Choroid plexus epithelial cell (primary cell): Measurements from ENCODE around the gene GFPT1.

Source experiments
- DNase-seq: peaks from one replicate; pipeline ENCODE4 v3.0.0-alpha.2; 2010; ENCODE audit warnings: low read depth
- H3K4me3 ChIP-seq: 2 replicates; pipeline ENCODE4 v1.5.1; 2011; ENCODE audit warnings: low read depth, mild to moderate bottlenecking, control low read depth, low read length, moderate library complexity
- TF ChIP-seq, protein P1 (sequence below): conservative IDR thresholded peaks from 2 replicates; pipeline ENCODE4 v1.5.1; 2011; ENCODE audit warnings: low read depth, mild to moderate bottlenecking, control low read depth, inconsistent platforms, low read length, moderate library complexity

Gene GFPT1

GRCh38 chr2:69305712-69306392 lies 81.2 kb downstream of the GFPT1 start:
- peak overlapping the region; percentile 62 for H3K4me3 ChIP-seq
- DNase-seq, result peak; percentile 43

GRCh38 chr2:69305166-69305565 lies 81.9 kb downstream of the GFPT1 start:
- no peak for DNase-seq
- H3K4me3 ChIP-seq, result no peak overlapping the region
- TF ChIP-seq, protein P1, sequence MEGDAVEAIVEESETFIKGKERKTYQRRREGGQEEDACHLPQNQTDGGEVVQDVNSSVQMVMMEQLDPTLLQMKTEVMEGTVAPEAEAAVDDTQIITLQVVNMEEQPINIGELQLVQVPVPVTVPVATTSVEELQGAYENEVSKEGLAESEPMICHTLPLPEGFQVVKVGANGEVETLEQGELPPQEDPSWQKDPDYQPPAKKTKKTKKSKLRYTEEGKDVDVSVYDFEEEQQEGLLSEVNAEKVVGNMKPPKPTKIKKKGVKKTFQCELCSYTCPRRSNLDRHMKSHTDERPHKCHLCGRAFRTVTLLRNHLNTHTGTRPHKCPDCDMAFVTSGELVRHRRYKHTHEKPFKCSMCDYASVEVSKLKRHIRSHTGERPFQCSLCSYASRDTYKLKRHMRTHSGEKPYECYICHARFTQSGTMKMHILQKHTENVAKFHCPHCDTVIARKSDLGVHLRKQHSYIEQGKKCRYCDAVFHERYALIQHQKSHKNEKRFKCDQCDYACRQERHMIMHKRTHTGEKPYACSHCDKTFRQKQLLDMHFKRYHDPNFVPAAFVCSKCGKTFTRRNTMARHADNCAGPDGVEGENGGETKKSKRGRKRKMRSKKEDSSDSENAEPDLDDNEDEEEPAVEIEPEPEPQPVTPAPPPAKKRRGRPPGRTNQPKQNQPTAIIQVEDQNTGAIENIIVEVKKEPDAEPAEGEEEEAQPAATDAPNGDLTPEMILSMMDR, result no peak

More at GRCh38 chr2:69305712-69306392, 81.2 kb downstream of the GFPT1 start:
- TF ChIP-seq, protein P1, result no peak

DNA sequence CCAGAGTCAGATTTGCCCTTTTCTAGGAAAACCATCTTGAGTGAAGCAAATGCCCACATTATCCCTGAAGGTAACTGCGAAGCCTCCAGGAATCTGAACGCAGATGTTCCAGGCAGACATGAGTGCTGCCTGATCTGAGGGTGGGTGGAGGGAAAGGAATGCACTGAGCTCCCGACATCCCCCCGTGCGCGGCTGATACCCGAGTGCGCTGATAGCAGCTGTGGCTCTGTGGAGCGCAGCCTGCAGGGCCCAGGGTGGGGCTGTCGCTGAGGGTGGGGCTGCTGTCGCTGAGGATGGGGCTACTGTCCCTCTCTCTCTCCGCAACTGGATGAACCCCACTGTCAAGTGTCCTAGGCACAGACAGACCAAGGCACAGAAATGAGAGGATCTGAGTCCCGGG lies 82.4 kb downstream of the GFPT1 start:
- no peak overlapping the region for H3K4me3 ChIP-seq
- TF ChIP-seq, protein P1, result no peak
- no peak for DNase-seq

DNA sequence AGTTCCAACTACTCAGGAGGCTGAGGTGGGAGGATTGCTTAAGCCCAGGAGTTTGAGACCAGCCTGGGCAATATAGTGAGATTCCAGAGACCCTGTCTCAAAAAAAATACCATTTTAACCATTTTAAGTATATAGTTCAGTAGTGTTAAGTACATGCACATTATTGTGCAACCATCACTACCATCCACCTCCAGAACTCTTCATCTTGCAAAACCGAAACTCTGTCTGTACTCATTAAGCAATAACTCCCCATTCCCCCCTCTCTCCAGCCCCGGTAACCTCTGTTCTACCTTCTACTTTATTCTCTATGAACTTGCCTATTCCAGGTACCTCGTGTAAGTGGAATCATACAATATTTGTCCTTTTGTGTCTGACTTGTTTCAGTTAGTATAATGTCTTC lies 86.4 kb downstream of the GFPT1 start:
- DNase-seq, result peak; percentile 67
- no peak overlapping the region for H3K4me3 ChIP-seq
- TF ChIP-seq, protein P1, result no peak

DNA sequence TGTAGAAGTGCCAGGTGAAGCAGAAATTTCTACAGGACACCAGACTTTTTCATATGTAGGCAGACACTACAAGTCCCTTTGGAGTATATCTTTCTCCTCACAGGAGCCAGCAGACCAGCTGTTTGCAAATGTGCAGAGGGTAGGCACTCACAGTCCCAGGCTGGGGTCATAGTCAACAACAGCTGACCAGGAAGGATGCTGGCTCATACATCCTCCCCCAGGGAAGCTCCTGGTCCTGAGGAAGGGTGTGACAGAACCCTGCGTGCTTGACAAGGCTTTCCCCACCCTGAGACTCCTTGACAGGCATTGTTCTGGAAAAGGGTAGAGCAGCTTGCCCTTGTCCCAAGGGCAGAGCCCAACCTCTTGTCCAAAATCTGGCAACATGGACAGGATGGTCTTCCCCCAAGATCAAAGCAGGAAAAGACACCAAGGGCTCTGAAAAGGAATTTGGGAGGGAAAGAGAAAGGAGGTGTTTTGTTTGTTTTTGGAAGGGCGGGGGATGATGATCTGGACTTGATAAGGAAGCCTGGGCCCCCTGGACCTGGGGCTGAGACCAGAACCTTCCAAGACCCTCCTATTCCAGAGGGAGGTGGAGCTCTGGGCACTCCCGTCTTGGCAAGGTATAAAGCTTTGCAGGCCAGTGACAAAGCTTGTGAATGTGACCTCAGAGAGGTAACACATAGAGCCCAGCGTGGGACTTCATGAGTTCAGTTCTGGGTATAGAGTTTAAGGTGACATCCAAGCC lies 87.1 kb downstream of the GFPT1 start:
- TF ChIP-seq, protein P1, result no peak

GRCh38 chr2:69298862-69299261 lies 88.2 kb downstream of the GFPT1 start:
- H3K4me3 ChIP-seq, result no peak overlapping the region
- TF ChIP-seq, protein P1, result no peak
- DNase-seq, result peak; percentile 80

More for the DNA sequence above, 87.1 kb downstream of the GFPT1 start:
- no peak overlapping the region for H3K4me3 ChIP-seq
- no peak for DNase-seq
